Spleen (tissue), 11 donors: ENCODE data around the gene HOXA2. TPM values are rescaled to one million over a fixed set of nuclear protein-coding genes. Genes with fewer than 3 reads are reported as not detected.

Experiments used
- DNase-seq: peaks from one replicate; pipeline ENCODE4 v3.0.0-alpha.2; 2020
- H3K27ac ChIP-seq, 8 donors: fragments of 200-600 bp; sonication (generic) in 7 of 8; 1 replicate in 4 of 8; 2 replicates in 4 of 8; pipeline versions ENCODE4 v1.5.0 to v1.8.0; 2016 to 2021; ENCODE audit warnings: inconsistent platforms in 4 of 8, mild to moderate bottlenecking in 4 of 8, moderate library complexity in 1 of 8
- H3K27me3 ChIP-seq, 7 donors: fragments of 200-600 bp; sonication (generic) in 6 of 7; replicated peaks in 1 of 7; 1 replicate in 4 of 7; 2 replicates in 3 of 7; pipeline versions ENCODE4 v1.5.0 to v1.8.0; 2016 to 2021; ENCODE audit warnings: inconsistent platforms in 3 of 7, mild to moderate bottlenecking in 1 of 7
- H3K36me3 ChIP-seq, 6 donors: fragments of 200-600 bp; sonication (generic) in 5 of 6; 1 replicate in 4 of 6; 2 replicates in 2 of 6; pipeline versions ENCODE4 v1.5.0 to v1.8.0; 2016 to 2021; ENCODE audit warnings: inconsistent platforms in 2 of 6
- H3K4me1 ChIP-seq, 6 donors: fragments of 200-600 bp; sonication (generic) in 5 of 6; 1 replicate in 3 of 6; 2 replicates in 3 of 6; pipeline versions ENCODE4 v1.5.0 to v1.8.0; 2016 to 2021; ENCODE audit warnings: inconsistent platforms in 3 of 6
- H3K4me3 ChIP-seq, 8 donors: fragments of 200-600 bp; sonication (generic) in 7 of 8; 1 replicate in 4 of 8; 2 replicates in 4 of 8; pipeline versions ENCODE4 v1.5.0 to v1.8.0; 2016 to 2021; ENCODE audit warnings: inconsistent platforms in 4 of 8, mild to moderate bottlenecking in 4 of 8, moderate library complexity in 2 of 8
- H3K9me3 ChIP-seq, 8 donors: fragments of 200-600 bp; sonication (generic) in 7 of 8; 1 replicate in 4 of 8; 2 replicates in 4 of 8; pipeline versions ENCODE4 v1.5.0 to v1.8.0; 2016 to 2021; ENCODE audit warnings: inconsistent platforms in 4 of 8
- POLR2A ChIP-seq, 3 donors: fragments of 450-650 bp; IDR thresholded peaks; one replicate each; pipeline ENCODE4 v1.5.1; 2017; ENCODE audit warnings: antibody characterized with exemption in 3 of 3, mild to moderate bottlenecking in 1 of 3
- POLR2AphosphoS5 ChIP-seq, 3 donors: sonication (generic); formaldehyde crosslinking; IDR thresholded peaks; one replicate each; pipeline ENCODE4 v1.5.1; 2017; ENCODE audit warnings: antibody characterized with exemption in 3 of 3
- WGBS, 5 donors: extraction: QIAGEN DNeasy Blood & Tissue Kit in 3 of 5; methylation state at CpG; one replicate each; pipeline versions ENCODE4 v1.1.5 to v1.1.7; 2013 to 2018; 5-methylcytosine and 5-hydroxymethylcytosine counted together
- intact Hi-C: fragments of 100-400 bp; cut with DNase I; formaldehyde crosslinking; loops from one replicate; pipeline ENCODE4 v1.15.0; 2023; ENCODE audit warnings: low total_unique reads
- polyA plus RNA-seq, 3 donors: library from polyadenylated mRNA; stranded (reverse); fragments of 200-250 nt; gene quantifications; one replicate each; pipeline ENCODE4 v1.2.1, GENCODE V29; 2013
- total RNA-seq, 7 donors: library from RNA; depleted of rRNA in 3 of 7; stranded (reverse); fragments of >200 nt in 3 of 7; fragmentation: NEBNext Ultra II Directional in 4 of 7; extraction: Animal tissue kit (Norgen Biotek cat#: 25700) in 4 of 7; gene quantifications; one replicate each; pipeline versions ENCODE4 v1.1.0 to v1.2.1, GENCODE V29; 2016 to 2021
- TF ChIP-seq, protein P1 (sequence below), 11 experiments: fragments of 200-600 bp in 7 of 11; fragments of 450-650 bp in 4 of 11; sonication (generic) in 4 of 11; IDR thresholded peaks in 8 of 11; conservative IDR thresholded peaks in 3 of 11; 1 replicate in 7 of 11; 2 replicates in 4 of 11; pipeline versions ENCODE4 v1.4.0 to v1.8.0; 2016 to 2021; ENCODE audit warnings: antibody characterized with exemption in 11 of 11, inconsistent platforms in 4 of 11, mild to moderate bottlenecking in 1 of 11
- donor health status: healthy with polysubstance abuse.
- donor health status: DM: no; HTN: no; CAD: no; lungs with moderate emphysema.
- donor health status: DM: no; HTN: no; CAD: no.
- donor health status: Bipolar disorder and iron deficiency.
- donor health status: healthy.
- donor health status: DM: no; HTN: no; CAD: no.
- donor health status: DM: yes; HTN: yes; CAD: no.

The HOXA2 gene
- total and polyA plus RNA-seq, 10 donors: 0.41 to 2.8 (median 0.90) TPM

DNA sequence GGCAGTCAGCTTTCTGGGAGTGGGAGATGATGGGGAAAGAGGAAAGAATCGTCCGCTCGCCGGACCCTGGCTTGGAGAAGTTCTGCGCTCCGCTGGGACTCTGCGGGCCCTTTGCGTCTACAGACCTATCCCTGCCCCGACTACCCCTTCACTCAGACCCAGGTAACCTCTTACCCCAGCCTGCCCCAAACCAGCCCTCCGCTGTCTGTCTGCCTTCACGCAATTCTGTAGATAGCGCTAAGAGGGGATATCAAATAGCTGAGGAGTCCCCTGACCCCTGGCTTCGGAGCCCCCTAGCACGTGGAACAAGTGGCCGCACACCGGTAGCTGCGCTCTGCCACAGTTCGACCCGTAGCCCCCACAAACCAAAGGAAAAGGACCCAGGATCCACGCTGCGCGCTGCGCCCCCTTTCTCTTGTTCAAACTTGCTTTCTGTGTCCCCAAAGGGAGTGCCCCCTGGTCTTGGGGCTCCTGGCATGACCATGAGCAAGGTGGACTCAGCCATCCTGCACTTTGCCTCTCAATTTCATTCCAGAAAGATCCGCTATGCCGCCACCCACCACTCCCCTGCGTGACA lies 21.1 kb upstream of the HOXA2 start:
- peaks cover 0 to 10% (median 0%) of the 10 kb centered on the region in 7 donors for H3K27me3 ChIP-seq
- H3K4me3 ChIP-seq: no peak overlapping the region
- H3K36me3 ChIP-seq: no peaks in the 10 kb centered on the region
- no peak for DNase-seq
- TF ChIP-seq, protein P1, sequence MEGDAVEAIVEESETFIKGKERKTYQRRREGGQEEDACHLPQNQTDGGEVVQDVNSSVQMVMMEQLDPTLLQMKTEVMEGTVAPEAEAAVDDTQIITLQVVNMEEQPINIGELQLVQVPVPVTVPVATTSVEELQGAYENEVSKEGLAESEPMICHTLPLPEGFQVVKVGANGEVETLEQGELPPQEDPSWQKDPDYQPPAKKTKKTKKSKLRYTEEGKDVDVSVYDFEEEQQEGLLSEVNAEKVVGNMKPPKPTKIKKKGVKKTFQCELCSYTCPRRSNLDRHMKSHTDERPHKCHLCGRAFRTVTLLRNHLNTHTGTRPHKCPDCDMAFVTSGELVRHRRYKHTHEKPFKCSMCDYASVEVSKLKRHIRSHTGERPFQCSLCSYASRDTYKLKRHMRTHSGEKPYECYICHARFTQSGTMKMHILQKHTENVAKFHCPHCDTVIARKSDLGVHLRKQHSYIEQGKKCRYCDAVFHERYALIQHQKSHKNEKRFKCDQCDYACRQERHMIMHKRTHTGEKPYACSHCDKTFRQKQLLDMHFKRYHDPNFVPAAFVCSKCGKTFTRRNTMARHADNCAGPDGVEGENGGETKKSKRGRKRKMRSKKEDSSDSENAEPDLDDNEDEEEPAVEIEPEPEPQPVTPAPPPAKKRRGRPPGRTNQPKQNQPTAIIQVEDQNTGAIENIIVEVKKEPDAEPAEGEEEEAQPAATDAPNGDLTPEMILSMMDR (IDR thresholded peaks at IDR 0.05 in 8 of 11, conservative IDR thresholded peaks at IDR 0.05 in 3 of 11): no peak
- TF ChIP-seq POLR2AphosphoS5 (IDR thresholded peaks at IDR 0.05) (no peak), POLR2A (IDR thresholded peaks at IDR 0.05) (no peak)
- H3K4me1 ChIP-seq: peaks cover 0 to 17% (median 7%) of the 10 kb centered on the region in 6 donors
- peak overlapping the region in 3 of 8 donors; percentile 45 to 77 (median 57) for H3K27ac ChIP-seq
- intact Hi-C loops: no loop called here
- H3K9me3 ChIP-seq: no peaks in the 10 kb centered on the region
- WGBS, 5 donors: 89 to 97% (median 92%) methylated on average over 26 of the region's 26 CpGs

DNA sequence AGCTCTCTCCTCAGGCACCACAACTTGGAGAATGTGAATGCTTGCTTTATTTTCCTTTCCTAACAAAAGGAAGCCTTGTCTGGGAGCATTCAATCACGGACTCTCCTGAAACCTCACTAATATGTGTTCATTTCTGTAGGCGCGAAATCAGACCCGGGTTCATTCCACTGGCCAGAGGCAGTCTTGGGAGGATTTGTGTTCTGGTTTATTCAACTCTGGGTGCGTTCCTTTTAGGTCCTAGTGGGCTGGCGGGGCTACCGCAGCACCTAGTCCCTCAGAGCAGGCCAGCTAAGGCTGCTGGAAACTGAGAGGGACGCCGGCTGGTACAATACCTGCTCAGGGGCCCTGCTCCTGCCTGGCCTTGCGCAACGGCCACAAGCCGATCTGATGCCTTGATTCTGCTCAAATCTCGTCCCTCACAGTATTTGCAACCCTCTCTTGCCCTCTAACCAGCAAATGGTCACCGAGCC lies 20.6 kb upstream of the HOXA2 start:
- TF ChIP-seq POLR2AphosphoS5 (IDR thresholded peaks at IDR 0.05) (no peak), POLR2A (IDR thresholded peaks at IDR 0.05) (no peak)
- TF ChIP-seq, protein P1 (IDR thresholded peaks at IDR 0.05 in 8 of 11, conservative IDR thresholded peaks at IDR 0.05 in 3 of 11): no peak
- peak overlapping the region in 5 of 8 donors; percentile 7 to 77 (median 53) for H3K27ac ChIP-seq
- H3K9me3 ChIP-seq: no peaks in the 10 kb centered on the region
- DNase-seq: no peak
- no peaks in the 10 kb centered on the region for H3K36me3 ChIP-seq
- intact Hi-C loops: no loop called here
- H3K4me1 ChIP-seq: peaks cover 0 to 17% (median 4%) of the 10 kb centered on the region in 6 donors
- H3K27me3 ChIP-seq: peaks cover 0 to 5% (median 0%) of the 10 kb centered on the region in 7 donors
- H3K4me3 ChIP-seq: no peak overlapping the region
- 76 to 84% (median 80%) methylated on average over 14 of the region's 14 CpGs for WGBS, 5 donors

DNA sequence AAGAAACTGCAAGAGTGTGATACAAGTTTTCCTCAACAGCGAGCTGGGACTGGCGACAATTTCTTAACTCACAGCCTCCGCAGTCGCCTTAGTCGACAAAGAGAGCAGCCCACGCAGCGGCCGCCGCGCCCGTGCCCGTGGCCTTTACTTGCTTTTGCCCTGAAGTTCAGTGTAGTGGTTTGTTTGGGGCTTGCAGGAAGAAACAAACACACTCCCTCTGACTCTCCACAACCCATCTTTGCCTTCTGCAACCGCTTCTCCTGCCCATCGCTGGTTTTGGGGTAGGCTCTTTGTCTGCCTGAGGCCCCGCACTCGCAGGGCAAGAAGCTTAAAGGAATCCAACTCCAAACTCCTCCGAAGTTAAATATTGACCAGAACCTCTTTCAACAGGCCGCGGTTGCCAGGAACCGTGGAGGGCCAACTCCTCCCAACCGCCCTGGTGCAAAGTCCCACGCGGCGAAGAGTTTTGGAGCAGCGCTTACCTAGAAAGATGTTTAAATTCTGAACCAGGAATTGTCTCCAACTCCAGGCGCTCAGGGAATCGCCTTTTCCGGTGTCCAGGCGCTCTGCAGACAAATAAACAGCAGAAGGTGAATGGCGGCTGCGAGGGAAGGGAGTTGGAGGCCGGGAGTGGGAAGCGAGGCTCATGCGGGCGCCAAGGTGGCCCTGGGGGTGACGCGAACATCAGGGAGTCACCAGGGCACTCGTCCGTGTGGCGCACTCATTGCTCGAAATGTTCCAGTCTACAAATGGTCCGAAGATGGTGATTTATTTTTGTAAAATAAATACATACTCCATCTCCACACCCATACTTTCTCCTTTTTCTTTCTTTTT lies 19.8 kb upstream of the HOXA2 start:
- intact Hi-C loops: no loop called here
- peaks cover 0 to 22% (median 6%) of the 10 kb centered on the region in 6 donors for H3K4me1 ChIP-seq
- DNase-seq: no peak

More for the DNA sequence above, 19.8 kb upstream of the HOXA2 start:
- Histone ChIP-seq H3K36me3 (no peaks in the 10 kb centered on the region), H3K9me3 (no peaks in the 10 kb centered on the region), H3K27me3 (no peaks in the 10 kb centered on the region), H3K4me3 (peak overlapping the region in 4 of 8 donors; percentile 1 to 52 (median 24)), H3K27ac (peak overlapping the region in 6 of 8 donors; percentile 7 to 77 (median 49))
- TF ChIP-seq, protein P1 (IDR thresholded peaks at IDR 0.05 in 8 of 11, conservative IDR thresholded peaks at IDR 0.05 in 3 of 11): no peak
- TF ChIP-seq POLR2A (IDR thresholded peaks at IDR 0.05): no peak
- peak in 1 of 3 donors; percentile 50 for TF ChIP-seq POLR2AphosphoS5 (IDR thresholded peaks at IDR 0.05)
- 80 to 91% (median 84%) methylated on average over 42 of the region's 42 CpGs for WGBS, 5 donors
